ENCODE data around the gene RPL18A. TPM values are rescaled to one million over a fixed set of nuclear protein-coding genes. Genes with fewer than 3 reads are reported as not detected.

Gene RPL18A
- total and polyA plus RNA-seq, 2 of the 13 experiments (the other 11 are each of a cell fraction or from before 2014, with no cell fraction given), result 1,471 to 2,004 TPM

GRCh38 chr19:17855280-17856152 is 4.2 kb upstream of the RPL18A start (continued):
- TF ChIP-seq CTCF (CRISPR knock-in tag; IDR thresholded peaks at IDR 0.05) (peak; percentile 97), ERF (CRISPR knock-in tag; IDR thresholded peaks at IDR 0.05) (peak; percentile 65; the same call in 1 of the 2 replicates), SAP130 (CRISPR knock-in tag; IDR thresholded peaks at IDR 0.05; ENCODE audit: low read depth) (peak; percentile 44; the same call in 1 of the 2 replicates), ZNF362 (CRISPR knock-in tag; IDR thresholded peaks at IDR 0.05; ENCODE audit: borderline replicate concordance) (peak; percentile 48; the same call in 1 of the 2 replicates), BHLHE40 (IDR thresholded peaks at IDR 0.05; ENCODE audit: low read length) (0 out of 2 replicates have a peak, but pooled peaks have one; percentile 34), SALL1 (CRISPR knock-in tag; IDR thresholded peaks at IDR 0.05) (peak; percentile 60), SOX6 (IDR thresholded peaks at IDR 0.05) (no peak), SOX6 (CRISPR knock-in tag; IDR thresholded peaks at IDR 0.05) (peak; percentile 21; the same call in 1 of the 2 replicates), ZNF501 (CRISPR knock-in tag; IDR thresholded peaks at IDR 0.05) (peak; percentile 38; the same call in 1 of the 2 replicates), GATAD1 (CRISPR knock-in tag; IDR thresholded peaks at IDR 0.05) (peak; percentile 50; the same call in 1 of the 2 replicates), ELF1 (CRISPR knock-in tag; IDR thresholded peaks at IDR 0.05) (peak; percentile 32; the same call in 1 of the 2 replicates), ZFP91 (CRISPR knock-in tag; IDR thresholded peaks at IDR 0.05; ENCODE audit: borderline replicate concordance) (peak; percentile 54), MXD4 (CRISPR knock-in tag; IDR thresholded peaks at IDR 0.05) (0 out of 2 replicates have a peak, but pooled peaks have one; percentile 45), ZNF30 (CRISPR knock-in tag; IDR thresholded peaks at IDR 0.05) (no peak), ZMYM3 (CRISPR knock-in tag; IDR thresholded peaks at IDR 0.05) (peak; percentile 66), FOSL2 (CRISPR knock-in tag; IDR thresholded peaks at IDR 0.05) (peak; percentile 51), FOXA3 (CRISPR knock-in tag; IDR thresholded peaks at IDR 0.05) (0 out of 2 replicates have a peak, but pooled peaks have one; percentile 7), MIER2 (CRISPR knock-in tag; IDR thresholded peaks at IDR 0.05) (peak; percentile 58; the same call in 1 of the 2 replicates), MXI1 (IDR thresholded peaks at IDR 0.05; ENCODE audit: borderline replicate concordance, low read depth, low read length) (peak; percentile 19; the same call in 1 of the 3 replicates), CHCHD3 (CRISPR knock-in tag; IDR thresholded peaks at IDR 0.05) (no peak), GPBP1L1 (CRISPR knock-in tag; IDR thresholded peaks at IDR 0.05) (no peak), PAF1 (CRISPR knock-in tag; IDR thresholded peaks at IDR 0.05) (no peak), SP1 (IDR thresholded peaks at IDR 0.05) (no peak), SP1 (CRISPR knock-in tag; IDR thresholded peaks at IDR 0.05) (peak; percentile 53; the same call in 1 of the 2 replicates), SMAD3 (CRISPR knock-in tag; IDR thresholded peaks at IDR 0.05) (0 out of 2 replicates have a peak, but pooled peaks have one; percentile 62), RXRA (CRISPR knock-in tag; IDR thresholded peaks at IDR 0.05) (peak; percentile 19; the same call in 1 of the 2 replicates)

Data from HepG2 (cell line).